C4-2B (cell line): ENCODE data around the gene RGS11.

Source experiments
- ZFX ChIP-seq: fragments of 450-650 bp; IDR thresholded peaks from 2 replicates; pipeline ENCODE4 v1.6.1; 2017
- TF ChIP-seq, protein P1 (sequence below): fragments of 450-650 bp; conservative IDR thresholded peaks from 2 replicates; pipeline ENCODE4 v1.5.1; 2017; ENCODE audit warnings: mild to moderate bottlenecking

DNA sequence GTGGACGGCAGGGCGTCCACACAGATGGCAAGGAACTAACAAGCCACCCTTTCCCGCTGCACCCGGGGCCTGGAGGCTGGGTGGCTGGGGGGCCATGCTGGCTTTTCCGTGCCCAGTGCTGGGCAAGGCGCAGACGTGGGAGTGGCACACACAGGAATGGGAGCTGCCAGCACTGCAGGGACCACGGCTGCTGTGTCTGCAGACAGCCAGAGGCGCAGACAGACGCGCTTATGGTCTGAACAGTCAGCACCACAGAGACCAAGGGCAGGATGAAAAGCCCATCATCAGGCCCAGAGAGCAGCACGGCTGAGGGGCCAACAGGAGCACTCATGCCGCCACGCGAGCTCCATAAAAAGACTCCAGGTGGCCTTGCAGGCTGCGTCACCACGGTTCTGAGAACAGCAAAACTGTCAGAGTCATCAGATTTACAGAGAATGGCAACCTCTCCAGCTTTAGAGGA, 31.2 kb upstream of the RGS11 start:
- TF ChIP-seq, protein P1, sequence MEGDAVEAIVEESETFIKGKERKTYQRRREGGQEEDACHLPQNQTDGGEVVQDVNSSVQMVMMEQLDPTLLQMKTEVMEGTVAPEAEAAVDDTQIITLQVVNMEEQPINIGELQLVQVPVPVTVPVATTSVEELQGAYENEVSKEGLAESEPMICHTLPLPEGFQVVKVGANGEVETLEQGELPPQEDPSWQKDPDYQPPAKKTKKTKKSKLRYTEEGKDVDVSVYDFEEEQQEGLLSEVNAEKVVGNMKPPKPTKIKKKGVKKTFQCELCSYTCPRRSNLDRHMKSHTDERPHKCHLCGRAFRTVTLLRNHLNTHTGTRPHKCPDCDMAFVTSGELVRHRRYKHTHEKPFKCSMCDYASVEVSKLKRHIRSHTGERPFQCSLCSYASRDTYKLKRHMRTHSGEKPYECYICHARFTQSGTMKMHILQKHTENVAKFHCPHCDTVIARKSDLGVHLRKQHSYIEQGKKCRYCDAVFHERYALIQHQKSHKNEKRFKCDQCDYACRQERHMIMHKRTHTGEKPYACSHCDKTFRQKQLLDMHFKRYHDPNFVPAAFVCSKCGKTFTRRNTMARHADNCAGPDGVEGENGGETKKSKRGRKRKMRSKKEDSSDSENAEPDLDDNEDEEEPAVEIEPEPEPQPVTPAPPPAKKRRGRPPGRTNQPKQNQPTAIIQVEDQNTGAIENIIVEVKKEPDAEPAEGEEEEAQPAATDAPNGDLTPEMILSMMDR: no peak
- no peak for TF ChIP-seq ZFX
